Right lobe of liver (tissue), 4 donors: ENCODE results near the gene MTMR10.

Experiments used
- CTCF ChIP-seq, 4 donors: fragments of 200-600 bp in 3 of 4; fragments of 450-650 bp in 1 of 4; IDR thresholded peaks; one replicate each; pipeline versions ENCODE4 v1.5.1 to v1.8.0; 2016 to 2022; ENCODE audit warnings: antibody characterized with exemption in 4 of 4, mild to moderate bottlenecking in 2 of 4
- POLR2A ChIP-seq: fragments of 450-650 bp; IDR thresholded peaks from one replicate; pipeline ENCODE4 v1.6.1; 2017; ENCODE audit warnings: antibody characterized with exemption, mild to moderate bottlenecking
- donor health status: DM: no; HTN: no; CAD: no.
- donor health status: DM: no; HTN: no; CAD: no.
- donor health status: DM: no; HTN: yes; CAD: no.

- TF ChIP-seq CTCF (IDR thresholded peaks at IDR 0.05) (no peak), POLR2A (no peak)
These were observed 14.2 kb upstream of the MTMR10 start for GRCh38 chr15:31005660-31006059.
